Measurements from ENCODE around the gene ZNF277.
"Not testable (repeated sequence)": the region's sequence is repeated elsewhere in the genome, so short reads cannot be mapped to it uniquely, and the experiment has no call there.

Gene ZNF277

DNA sequence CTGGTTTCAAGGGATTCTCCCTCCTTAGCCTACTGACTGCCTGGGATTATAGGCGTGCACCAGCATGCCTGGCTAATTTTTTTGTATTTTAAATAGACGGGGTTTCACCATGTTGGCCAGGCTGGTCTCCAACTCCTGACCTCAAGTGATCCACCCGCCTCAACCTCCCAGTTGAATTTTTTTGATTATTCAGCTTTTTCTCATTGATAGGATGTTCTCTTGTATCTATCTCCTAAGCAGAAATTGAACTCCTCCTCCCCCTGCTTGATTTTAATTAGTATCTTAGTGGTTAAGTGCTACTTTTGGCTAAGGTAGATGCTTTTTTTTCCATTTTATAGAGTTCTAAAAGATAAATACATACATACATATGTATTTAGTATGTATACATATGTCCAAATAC lies 101.0 kb downstream of the ZNF277 start:
- Mint-ChIP-seq H3K27ac (no peak overlapping the region), H3K36me3 (ENCODE audit: insufficient read depth) (peaks cover 6% of the 10 kb centered on the region), H3K27me3 (no peaks in the 10 kb centered on the region)

DNA sequence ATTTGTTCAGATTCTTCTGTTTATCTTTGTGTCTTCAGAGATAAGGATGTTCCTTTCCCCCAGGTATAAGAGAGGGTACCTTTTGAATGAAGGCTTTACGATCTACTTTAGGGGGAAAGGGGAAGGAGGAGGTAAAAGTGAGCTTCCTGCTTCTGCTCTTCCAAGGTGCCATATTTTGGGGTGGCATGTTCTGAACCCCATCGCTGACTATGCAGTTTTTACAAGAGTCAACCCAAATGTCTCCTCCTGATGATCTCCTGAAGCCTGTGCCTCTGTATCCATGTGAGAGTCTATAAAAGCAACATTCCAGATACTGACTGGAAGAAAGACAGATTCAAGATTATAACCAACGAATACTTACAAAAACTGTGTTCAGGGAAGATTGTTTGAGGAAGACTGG lies 102.5 kb downstream of the ZNF277 start:
- H3K4me1 Mint-ChIP-seq (ENCODE audit: low read depth in 2 of 2) = no peaks in the 10 kb centered on the region

More for the DNA sequence above, 101.0 kb downstream of the ZNF277 start:
- Mint-ChIP-seq H3K9me3 (no peaks in the 10 kb centered on the region), H3K4me1 (ENCODE audit: low read depth in 2 of 2) (peaks cover 3% of the 10 kb centered on the region in 2 donors), H3K4me3 (no peak overlapping the region)
- DNase-seq = no peak
- ATAC-seq (replicated peaks) = no peak

DNA sequence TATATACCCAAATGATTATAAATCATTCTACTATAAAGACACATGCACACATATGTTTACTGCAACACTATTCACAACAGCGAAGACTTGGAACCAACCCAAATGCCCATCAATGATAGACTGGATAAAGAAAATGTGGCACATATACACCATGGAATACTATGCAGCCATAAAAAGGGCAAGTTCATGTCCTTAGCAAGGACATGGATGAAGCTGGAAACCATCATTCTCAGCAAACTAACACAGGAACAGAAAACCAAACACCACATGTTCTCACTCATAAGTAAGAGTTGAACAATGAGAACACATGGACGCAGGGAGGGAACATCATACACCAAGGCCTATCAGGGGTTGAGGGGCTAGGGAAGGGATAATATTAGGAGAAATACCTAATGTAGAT lies 110.3 kb downstream of the ZNF277 start:
- peak overlapping the region in 1 of 2 donors; percentile 45 for H3K27ac Mint-ChIP-seq

More for the DNA sequence above, 102.5 kb downstream of the ZNF277 start:
- H3K9me3 Mint-ChIP-seq = no peaks in the 10 kb centered on the region
- H3K27ac Mint-ChIP-seq = no peak overlapping the region
- no peak for DNase-seq
- peaks cover 6% of the 10 kb centered on the region for H3K36me3 Mint-ChIP-seq (ENCODE audit: insufficient read depth)
- H3K27me3 Mint-ChIP-seq = no peaks in the 10 kb centered on the region
- ATAC-seq (replicated peaks) = no peak
- no peak overlapping the region for H3K4me3 Mint-ChIP-seq

GRCh38 chr7:112322070-112322469 lies 115.6 kb downstream of the ZNF277 start:
- H3K9me3 Mint-ChIP-seq = peaks cover 0 to 3% of the 10 kb centered on the region in 2 donors
- H3K27me3 Mint-ChIP-seq = no peaks in the 10 kb centered on the region
- DNase-seq = no peak
- H3K4me1 Mint-ChIP-seq (ENCODE audit: low read depth in 2 of 2) = peaks cover 0 to 3% of the 10 kb centered on the region in 2 donors
- H3K27ac Mint-ChIP-seq = no peak overlapping the region
- H3K36me3 Mint-ChIP-seq (ENCODE audit: insufficient read depth) = peaks cover 27% of the 10 kb centered on the region
- H3K4me3 Mint-ChIP-seq = no peak overlapping the region
- no peak for ATAC-seq (replicated peaks)

More for the DNA sequence above, 110.3 kb downstream of the ZNF277 start:
- not testable (repeated sequence) for H3K9me3 Mint-ChIP-seq; H3K4me1 Mint-ChIP-seq (ENCODE audit: low read depth in 2 of 2); DNase-seq; H3K27me3 Mint-ChIP-seq; ATAC-seq (replicated peaks); H3K4me3 Mint-ChIP-seq
- H3K36me3 Mint-ChIP-seq (ENCODE audit: insufficient read depth) = peaks cover 19% of the 10 kb centered on the region

DNA sequence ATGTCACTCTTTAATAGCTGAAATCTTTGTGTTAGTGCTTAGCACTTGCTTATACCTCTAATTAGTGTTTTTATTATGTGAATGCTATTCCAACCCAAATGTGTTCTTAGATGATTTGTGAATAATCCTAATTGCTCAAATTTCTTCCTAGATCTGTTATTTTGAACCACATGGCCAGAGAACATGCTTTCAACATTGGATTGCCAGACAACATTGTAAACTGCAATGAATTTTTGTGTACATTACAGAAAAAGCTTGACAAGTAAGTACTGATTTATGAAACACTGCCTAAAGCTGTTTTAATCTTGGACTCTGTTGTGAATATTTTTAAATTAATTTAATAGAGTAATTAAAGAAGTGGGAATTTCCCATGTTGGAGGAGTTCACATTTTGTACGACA lies 121.1 kb downstream of the ZNF277 start:
- ATAC-seq (replicated peaks) = no peak
- Mint-ChIP-seq H3K36me3 (ENCODE audit: insufficient read depth) (peaks cover 19% of the 10 kb centered on the region), H3K4me3 (no peak overlapping the region)

GRCh38 chr7:112331492-112331891 lies 125.0 kb downstream of the ZNF277 start:
- Mint-ChIP-seq H3K36me3 (ENCODE audit: insufficient read depth) (peaks cover 24% of the 10 kb centered on the region), H3K4me1 (ENCODE audit: low read depth in 2 of 2) (peaks cover 0 to 3% of the 10 kb centered on the region in 2 donors), H3K9me3 (no peaks in the 10 kb centered on the region), H3K27me3 (no peaks in the 10 kb centered on the region), H3K4me3 (no peak overlapping the region), H3K27ac (no peak overlapping the region)
- DNase-seq (no peak), ATAC-seq (replicated peaks) (no peak)

More for the DNA sequence above, 121.1 kb downstream of the ZNF277 start:
- peaks cover 0 to 3% of the 10 kb centered on the region in 2 donors for H3K4me1 Mint-ChIP-seq (ENCODE audit: low read depth in 2 of 2)
- no peak overlapping the region for H3K27ac Mint-ChIP-seq
- no peaks in the 10 kb centered on the region for H3K9me3 Mint-ChIP-seq
- no peak for DNase-seq
- H3K27me3 Mint-ChIP-seq = no peaks in the 10 kb centered on the region

DNA sequence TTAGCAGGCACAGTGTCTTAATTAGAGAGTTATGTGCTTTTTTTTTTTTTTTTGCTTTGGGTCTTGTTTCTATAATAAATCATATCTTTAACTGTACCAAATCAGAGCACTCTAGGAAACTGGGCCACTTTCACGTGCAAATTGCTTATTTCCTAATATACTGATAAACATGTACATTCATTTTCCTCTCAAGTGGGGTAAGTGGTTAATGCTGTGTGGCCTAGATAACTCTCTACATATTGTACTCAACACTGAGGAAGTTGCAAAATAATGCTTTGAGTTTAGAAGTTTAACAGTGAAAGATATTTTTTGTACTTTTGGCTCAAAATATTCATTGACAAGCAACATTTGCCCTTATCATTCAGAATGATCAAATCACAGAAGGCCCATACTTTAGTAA lies 127.9 kb downstream of the ZNF277 start:
- Mint-ChIP-seq H3K4me3 (no peak overlapping the region), H3K27ac (peak overlapping the region in 1 of 2 donors; percentile 59), H3K9me3 (no peaks in the 10 kb centered on the region), H3K4me1 (ENCODE audit: low read depth in 2 of 2) (peaks cover 0 to 3% of the 10 kb centered on the region in 2 donors), H3K27me3 (no peaks in the 10 kb centered on the region), H3K36me3 (ENCODE audit: insufficient read depth) (peaks cover 15% of the 10 kb centered on the region)
- ATAC-seq (replicated peaks) = no peak
- DNase-seq = no peak

DNA sequence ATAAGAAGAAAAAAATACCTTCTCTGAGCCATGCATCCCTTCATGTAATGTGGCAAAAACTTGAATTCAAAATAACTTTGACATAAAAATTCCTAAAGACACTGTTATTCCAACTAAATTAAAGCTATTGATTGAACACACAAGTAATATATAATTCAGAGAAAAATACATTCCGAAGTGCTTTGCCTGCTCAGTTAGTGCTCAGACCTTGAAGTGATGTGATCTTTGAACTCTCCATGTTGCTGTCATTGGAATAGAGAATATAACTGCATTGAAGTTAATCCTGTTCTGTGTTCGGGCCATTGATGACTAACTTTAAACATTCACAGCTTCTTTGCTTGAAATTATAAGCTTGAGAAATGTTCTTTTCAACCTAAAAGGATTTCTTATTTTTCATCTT lies 129.8 kb downstream of the ZNF277 start:
- Mint-ChIP-seq H3K9me3 (no peaks in the 10 kb centered on the region), H3K27ac (no peak overlapping the region), H3K4me3 (no peak overlapping the region), H3K36me3 (ENCODE audit: insufficient read depth) (peaks cover 12% of the 10 kb centered on the region), H3K4me1 (ENCODE audit: low read depth in 2 of 2) (peaks cover 0 to 3% of the 10 kb centered on the region in 2 donors), H3K27me3 (no peaks in the 10 kb centered on the region)
- no peak for DNase-seq
- ATAC-seq (replicated peaks) = no peak

DNA sequence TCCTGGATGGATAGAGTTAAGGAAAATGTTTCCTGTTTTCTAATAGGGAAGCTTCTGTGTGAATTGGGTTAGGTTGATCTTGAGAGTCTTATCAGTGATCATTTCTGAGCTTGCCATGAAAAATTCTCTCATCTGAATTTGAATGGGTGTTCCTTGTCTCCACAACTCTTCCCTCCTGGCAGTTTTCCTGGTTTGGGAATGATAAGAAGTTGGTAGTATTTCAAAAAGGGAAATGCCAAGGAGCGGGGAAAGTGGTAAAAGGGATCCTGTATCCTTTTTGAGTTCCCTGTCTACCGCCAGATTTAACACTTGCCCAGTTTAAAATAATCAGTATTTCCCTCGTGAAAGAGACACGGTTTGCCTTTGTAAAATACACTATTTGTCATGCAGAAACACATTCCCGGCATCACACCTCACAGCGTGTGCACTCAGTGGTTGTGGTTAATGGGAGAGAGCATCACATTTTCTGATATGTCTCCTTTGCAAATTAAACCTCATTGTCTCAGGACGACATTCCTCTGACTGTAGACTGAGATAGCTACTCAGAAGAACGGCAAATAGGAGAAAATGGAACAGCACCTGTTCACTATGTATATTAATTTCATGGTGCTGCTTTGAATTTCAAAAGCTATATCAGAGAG lies 130.6 kb downstream of the ZNF277 start:
- Mint-ChIP-seq H3K36me3 (ENCODE audit: insufficient read depth) (peaks cover 20% of the 10 kb centered on the region), H3K27ac (no peak overlapping the region)
- ATAC-seq (replicated peaks) = no peak

GRCh38 chr7:112337892-112338291 lies 131.4 kb downstream of the ZNF277 start:
- Mint-ChIP-seq H3K27ac (no peak overlapping the region), H3K4me1 (ENCODE audit: low read depth in 2 of 2) (peaks cover 0 to 3% of the 10 kb centered on the region in 2 donors), H3K9me3 (no peaks in the 10 kb centered on the region), H3K4me3 (no peak overlapping the region), H3K27me3 (no peaks in the 10 kb centered on the region), H3K36me3 (ENCODE audit: insufficient read depth) (peaks cover 21% of the 10 kb centered on the region)
- ATAC-seq (replicated peaks) (no peak), DNase-seq (no peak)

More for the DNA sequence above, 130.6 kb downstream of the ZNF277 start:
- Mint-ChIP-seq H3K4me1 (ENCODE audit: low read depth in 2 of 2) (peaks cover 0 to 3% of the 10 kb centered on the region in 2 donors), H3K9me3 (no peaks in the 10 kb centered on the region), H3K4me3 (no peak overlapping the region), H3K27me3 (no peaks in the 10 kb centered on the region)
- no peak for DNase-seq

DNA sequence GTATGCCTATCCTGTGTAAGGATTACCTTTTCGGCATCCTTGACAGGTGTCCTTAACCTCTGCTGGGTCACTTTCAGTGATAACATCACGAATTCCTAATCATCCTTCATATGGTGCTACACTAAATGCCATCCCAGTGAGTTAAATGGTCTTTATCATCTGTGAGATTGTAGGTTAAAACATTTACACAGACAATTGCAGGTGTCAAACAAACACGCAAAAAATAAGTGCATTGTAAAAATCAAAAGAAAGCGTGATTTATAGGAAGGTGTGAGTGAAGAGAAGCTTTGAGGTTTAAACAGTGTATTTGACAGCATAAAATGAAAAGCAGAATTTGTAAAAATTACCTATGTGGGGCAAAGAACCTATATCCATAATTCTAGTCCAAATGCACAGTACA lies 132.3 kb downstream of the ZNF277 start:
- no peak overlapping the region for H3K4me3 Mint-ChIP-seq
- peaks cover 0 to 3% of the 10 kb centered on the region in 2 donors for H3K4me1 Mint-ChIP-seq (ENCODE audit: low read depth in 2 of 2)
- peaks cover 29% of the 10 kb centered on the region for H3K36me3 Mint-ChIP-seq (ENCODE audit: insufficient read depth)
- DNase-seq (no peak), ATAC-seq (replicated peaks) (no peak)
- no peaks in the 10 kb centered on the region for H3K27me3 Mint-ChIP-seq
- H3K9me3 Mint-ChIP-seq = no peaks in the 10 kb centered on the region
- no peak overlapping the region for H3K27ac Mint-ChIP-seq

DNA sequence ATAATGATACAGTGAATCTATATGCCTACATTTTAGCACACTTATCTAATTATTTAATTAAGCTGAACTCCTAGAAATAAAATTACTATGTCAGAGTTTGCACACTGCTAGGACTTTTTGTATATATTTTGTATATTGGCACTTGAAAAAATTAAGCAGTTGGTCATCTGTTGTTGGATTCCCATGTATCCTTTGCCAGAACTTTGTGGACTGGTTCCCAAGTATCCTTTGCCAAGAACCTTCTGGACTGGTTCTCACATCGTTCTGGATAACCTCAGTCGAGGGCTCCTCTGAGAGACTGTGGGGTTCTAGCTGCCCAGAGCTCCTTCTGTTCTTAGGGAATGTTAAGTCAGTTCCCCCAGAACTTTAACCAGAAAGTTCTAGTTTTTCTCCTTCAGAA lies 135.0 kb downstream of the ZNF277 start:
- H3K4me1 Mint-ChIP-seq (ENCODE audit: low read depth in 2 of 2) = no peaks in the 10 kb centered on the region
- no peak for DNase-seq
- no peak for ATAC-seq (replicated peaks)
- H3K27me3 Mint-ChIP-seq = no peaks in the 10 kb centered on the region
- H3K9me3 Mint-ChIP-seq = peaks cover 0 to 8% of the 10 kb centered on the region in 2 donors
- peaks cover 34% of the 10 kb centered on the region for H3K36me3 Mint-ChIP-seq (ENCODE audit: insufficient read depth)
- H3K27ac Mint-ChIP-seq = no peak overlapping the region
- H3K4me3 Mint-ChIP-seq = no peak overlapping the region

DNA sequence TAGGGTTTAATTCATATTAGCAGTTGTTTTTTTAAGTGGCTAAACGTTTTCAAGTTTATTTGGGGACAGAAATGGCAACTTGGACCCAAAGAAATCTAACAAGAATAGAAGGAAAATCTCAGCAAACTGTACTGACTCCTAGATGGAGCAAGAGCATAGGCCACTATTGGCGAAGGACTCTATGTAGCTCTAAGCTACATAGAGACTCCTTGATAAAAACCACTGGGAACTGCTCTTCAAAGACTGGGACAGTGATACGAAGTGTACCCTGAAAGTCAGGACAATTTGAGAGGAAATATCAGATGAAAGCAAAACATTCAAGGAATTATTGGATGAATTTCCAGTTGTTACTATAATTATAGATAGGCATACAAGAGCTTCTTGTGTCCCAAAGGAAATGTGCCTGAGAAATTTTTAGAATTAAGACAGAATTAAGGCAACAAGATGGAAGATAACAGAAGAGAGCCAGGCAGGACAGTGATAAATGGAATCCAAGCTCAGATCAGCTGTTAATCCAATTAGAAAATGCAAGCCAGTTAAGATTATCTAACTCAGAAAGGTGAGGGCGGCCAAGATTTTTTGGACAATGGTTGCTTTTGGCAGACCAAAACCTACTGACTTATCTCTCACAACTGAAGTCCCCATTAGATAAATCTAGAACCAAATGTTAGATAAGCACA lies 140.0 kb downstream of the ZNF277 start:
- DNase-seq (no peak), ATAC-seq (replicated peaks) (no peak)
- H3K4me3 Mint-ChIP-seq = no peak overlapping the region
- peaks cover 2 to 26% of the 10 kb centered on the region in 2 donors for H3K9me3 Mint-ChIP-seq
- peaks cover 24% of the 10 kb centered on the region for H3K36me3 Mint-ChIP-seq (ENCODE audit: insufficient read depth)
- no peak overlapping the region for H3K27ac Mint-ChIP-seq
- H3K27me3 Mint-ChIP-seq = no peaks in the 10 kb centered on the region
- H3K4me1 Mint-ChIP-seq (ENCODE audit: low read depth in 2 of 2) = peaks cover 3 to 7% of the 10 kb centered on the region in 2 donors

- Mint-ChIP-seq H3K9me3 (peaks cover 2 to 26% of the 10 kb centered on the region in 2 donors), H3K36me3 (ENCODE audit: insufficient read depth) (peaks cover 18% of the 10 kb centered on the region), H3K4me3 (no peak overlapping the region), H3K27me3 (no peaks in the 10 kb centered on the region), H3K27ac (no peak overlapping the region), H3K4me1 (ENCODE audit: low read depth in 2 of 2) (peaks cover 3 to 7% of the 10 kb centered on the region in 2 donors)
- DNase-seq = no peak
- ATAC-seq (replicated peaks) = no peak
These were observed 140.6 kb downstream of the ZNF277 start for GRCh38 chr7:112347088-112347487.
